Fibroblast of lung (primary cell): ENCODE results near the gene LFNG. TPM values are rescaled to one million over a fixed set of nuclear protein-coding genes. Genes with fewer than 3 reads are reported as not detected.

Experiments
- DNase-seq, 2 donors: peaks; one replicate each; pipeline versions ENCODE4 v3.0.0 to v3.0.0-alpha.2; 2010; ENCODE audit warnings: low read depth in 2 of 2
- H2AFZ ChIP-seq: 2 replicates; pipeline ENCODE4 v1.5.1; 2012; ENCODE audit warnings: low read length, control low read depth, inconsistent platforms
- H3K27ac ChIP-seq: 2 replicates; pipeline ENCODE4 v1.5.1; 2011; ENCODE audit warnings: low read length, control low read depth; ENCODE audit not compliant: insufficient read depth
- H3K27me3 ChIP-seq: 2 replicates; pipeline ENCODE4 v1.5.1; 2011; ENCODE audit warnings: mild to moderate bottlenecking, low read length; ENCODE audit not compliant: control insufficient read depth, insufficient read depth
- H3K36me3 ChIP-seq: 2 replicates; pipeline ENCODE4 v1.5.1; 2011; ENCODE audit warnings: low read length; ENCODE audit not compliant: control insufficient read depth, insufficient read depth
- H3K4me1 ChIP-seq: 2 replicates; pipeline ENCODE4 v1.5.1; 2011; ENCODE audit warnings: low read length; ENCODE audit not compliant: control insufficient read depth, insufficient read depth; ENCODE audit errors: extremely low read depth
- H3K4me2 ChIP-seq: 2 replicates; pipeline ENCODE4 v1.5.1; 2011; ENCODE audit warnings: low read length, control low read depth; ENCODE audit not compliant: insufficient read depth; ENCODE audit errors: extremely low read depth
- H3K4me3 ChIP-seq, 4 experiments: fragments of 200-600 bp in 1 of 4; sonication (generic) in 1 of 4; replicated peaks in 1 of 4; 2 replicates each; pipeline ENCODE4 v1.5.1; 2011 to 2016; ENCODE audit warnings: low read length in 4 of 4, low read depth in 3 of 4, mild to moderate bottlenecking in 3 of 4, control low read depth in 2 of 4, inconsistent platforms in 1 of 4, mixed read lengths in 1 of 4; ENCODE audit not compliant: insufficient read depth in 1 of 4; ENCODE audit errors: control extremely low read depth in 1 of 4
- H3K79me2 ChIP-seq: 2 replicates; pipeline ENCODE4 v1.5.1; 2012; ENCODE audit warnings: mild to moderate bottlenecking, low read length, inconsistent platforms; ENCODE audit not compliant: control insufficient read depth, insufficient read depth
- H3K9ac ChIP-seq: 2 replicates; pipeline ENCODE4 v1.5.1; 2011; ENCODE audit warnings: mild to moderate bottlenecking, low read length, control low read depth; ENCODE audit not compliant: insufficient read depth
- H3K9me3 ChIP-seq: 2 replicates; pipeline ENCODE4 v1.5.1; 2012; ENCODE audit warnings: low read depth, low read length; ENCODE audit not compliant: control insufficient read depth, insufficient read depth
- H4K20me1 ChIP-seq: 2 replicates; pipeline ENCODE4 v1.5.1; 2011; ENCODE audit warnings: low read length; ENCODE audit not compliant: control insufficient read depth, insufficient read depth; ENCODE audit errors: extremely low read depth
- CTCF ChIP-seq, 2 donors: IDR thresholded peaks in 1 of 2; conservative IDR thresholded peaks in 1 of 2; 1 replicate in 1 of 2; 2 replicates in 1 of 2; pipeline ENCODE4 v1.5.1; 2011 to 2012; ENCODE audit warnings: low read length in 2 of 2, control low read depth in 1 of 2, inconsistent platforms in 1 of 2, low read depth in 1 of 2, mild to moderate bottlenecking in 1 of 2
- EZH2 ChIP-seq: IDR thresholded peaks from 2 replicates; pipeline ENCODE4 v1.5.1; 2012; ENCODE audit warnings: low read length, control low read depth, mild to moderate bottlenecking; ENCODE audit errors: missing control alignments
- polyA plus RNA-seq, 2 donors: library from polyadenylated mRNA; depleted of rRNA in 1 of 2; stranded (reverse) in 1 of 2; unstranded in 1 of 2; fragments of >200 nt; gene quantifications; 2 replicates each; pipeline ENCODE4 v1.2.1, GENCODE V29; 2011 to 2012; ENCODE audit warnings: missing spikeins in 1 of 2
- total RNA-seq: library from RNA; depleted of rRNA; stranded (reverse); fragments of >200 nt; gene quantifications from 2 replicates; pipeline ENCODE4 v1.2.1, GENCODE V29; 2014

LFNG gene
- total and polyA plus RNA-seq, 2 donors (not counting 1 experiment from before 2014, with no cell fraction given) = 0.33 to 3.5 TPM

- Histone ChIP-seq H3K9me3 (no peaks in the 10 kb centered on the region), H3K4me3 (no peak overlapping the region), H3K36me3 (no peaks in the 10 kb centered on the region), H4K20me1 (no peaks in the 10 kb centered on the region), H2AFZ (no peak overlapping the region), H3K79me2 (no peaks in the 10 kb centered on the region), H3K4me1 (peaks cover 8% of the 10 kb centered on the region), H3K27ac (no peak overlapping the region), H3K9ac (no peak overlapping the region), H3K4me2 (no peak overlapping the region), H3K27me3 (no peaks in the 10 kb centered on the region)
- DNase-seq = no peak
- TF ChIP-seq EZH2 (no peak), CTCF (conservative IDR thresholded peaks at IDR 0.05 in 1 of 2, IDR thresholded peaks at IDR 0.05 in 1 of 2; ENCODE audit: low read depth in 1 of 2, low read length in 2 of 2) (no peak)
Measured at GRCh38 chr7:2490181-2490651, 29.4 kb upstream of the LFNG start.

- H3K4me3 ChIP-seq = no peak overlapping the region
- peaks cover 8% of the 10 kb centered on the region for H3K4me1 ChIP-seq
- no peaks in the 10 kb centered on the region for H3K79me2 ChIP-seq
- H3K4me2 ChIP-seq = no peak overlapping the region
- H3K9ac ChIP-seq = no peak overlapping the region
- no peaks in the 10 kb centered on the region for H3K9me3 ChIP-seq
- no peaks in the 10 kb centered on the region for H4K20me1 ChIP-seq
- no peak overlapping the region for H2AFZ ChIP-seq
- DNase-seq = no peak
- H3K27ac ChIP-seq = no peak overlapping the region
- no peaks in the 10 kb centered on the region for H3K36me3 ChIP-seq
- TF ChIP-seq CTCF (conservative IDR thresholded peaks at IDR 0.05 in 1 of 2, IDR thresholded peaks at IDR 0.05 in 1 of 2; ENCODE audit: low read depth in 1 of 2, low read length in 2 of 2) (no peak), EZH2 (no peak)
- H3K27me3 ChIP-seq = peaks cover 4% of the 10 kb centered on the region
Measured at GRCh38 chr7:2492038-2492437, 27.5 kb upstream of the LFNG start.

GRCh38 chr7:2493205-2494164, 26.1 kb upstream of the LFNG start:
- Histone ChIP-seq H3K36me3 (no peaks in the 10 kb centered on the region), H3K4me2 (no peak overlapping the region), H3K9ac (no peak overlapping the region), H3K79me2 (no peaks in the 10 kb centered on the region), H2AFZ (no peak overlapping the region), H3K4me3 (no peak overlapping the region), H3K9me3 (no peaks in the 10 kb centered on the region), H3K4me1 (no peaks in the 10 kb centered on the region), H3K27me3 (peaks cover 9% of the 10 kb centered on the region), H4K20me1 (no peaks in the 10 kb centered on the region), H3K27ac (no peak overlapping the region)
- peak in 1 of 2 donors; percentile 34 for DNase-seq
- TF ChIP-seq EZH2 (no peak), CTCF (conservative IDR thresholded peaks at IDR 0.05 in 1 of 2, IDR thresholded peaks at IDR 0.05 in 1 of 2; ENCODE audit: low read depth in 1 of 2, low read length in 2 of 2) (no peak)
